ENCODE measurements around the gene IRX3.
"Not testable (repeated sequence)": the region's sequence is repeated elsewhere in the genome, so short reads cannot be mapped to it uniquely, and the experiment has no call there.

The IRX3 gene

GRCh38 chr16:54273566-54273965, 13.0 kb downstream of the IRX3 start:
- no peak for DNase-seq

GRCh38 chr16:54270711-54271110, 15.9 kb downstream of the IRX3 start:
- no peak for DNase-seq

- no peak for DNase-seq
These were observed 17.1 kb downstream of the IRX3 start for GRCh38 chr16:54269461-54269860.

- no peak for DNase-seq
These were observed 17.8 kb downstream of the IRX3 start for GRCh38 chr16:54268766-54269165.

GRCh38 chr16:54268340-54268739, 18.2 kb downstream of the IRX3 start:
- no peak for DNase-seq

- DNase-seq = no peak
These were observed 20.1 kb downstream of the IRX3 start for GRCh38 chr16:54266363-54266955.

GRCh38 chr16:54265575-54266107, 20.9 kb downstream of the IRX3 start:
- no peak for DNase-seq

- DNase-seq = no peak
These were observed 33.5 kb downstream of the IRX3 start for GRCh38 chr16:54253118-54253517.

GRCh38 chr16:54248863-54249710, 37.5 kb downstream of the IRX3 start:
- DNase-seq = no peak

- DNase-seq = not testable (repeated sequence)
These were observed 38.9 kb downstream of the IRX3 start for GRCh38 chr16:54247705-54248104.

GRCh38 chr16:54246454-54246821, 40.1 kb downstream of the IRX3 start:
- no peak for DNase-seq

GRCh38 chr16:54245788-54246453, 40.7 kb downstream of the IRX3 start:
- DNase-seq = no peak

GRCh38 chr16:54244061-54244886, 42.3 kb downstream of the IRX3 start:
- no peak for DNase-seq

- no peak for DNase-seq
These were observed 43.4 kb downstream of the IRX3 start for GRCh38 chr16:54243202-54243601.

- no peak for DNase-seq
These were observed 44.4 kb downstream of the IRX3 start for GRCh38 chr16:54242199-54242598.

- DNase-seq = no peak
These were observed 45.1 kb downstream of the IRX3 start for GRCh38 chr16:54241525-54241924.

- no peak for DNase-seq
These were observed 46.1 kb downstream of the IRX3 start for GRCh38 chr16:54240271-54241129.

- DNase-seq = no peak
These were observed 47.1 kb downstream of the IRX3 start for GRCh38 chr16:54239456-54239855.

GRCh38 chr16:54236773-54237172, 49.8 kb downstream of the IRX3 start:
- no peak for DNase-seq

- no peak for DNase-seq
These were observed 53.0 kb downstream of the IRX3 start for GRCh38 chr16:54233615-54234014.
